ENCODE data around the gene RWDD3.

DNA sequence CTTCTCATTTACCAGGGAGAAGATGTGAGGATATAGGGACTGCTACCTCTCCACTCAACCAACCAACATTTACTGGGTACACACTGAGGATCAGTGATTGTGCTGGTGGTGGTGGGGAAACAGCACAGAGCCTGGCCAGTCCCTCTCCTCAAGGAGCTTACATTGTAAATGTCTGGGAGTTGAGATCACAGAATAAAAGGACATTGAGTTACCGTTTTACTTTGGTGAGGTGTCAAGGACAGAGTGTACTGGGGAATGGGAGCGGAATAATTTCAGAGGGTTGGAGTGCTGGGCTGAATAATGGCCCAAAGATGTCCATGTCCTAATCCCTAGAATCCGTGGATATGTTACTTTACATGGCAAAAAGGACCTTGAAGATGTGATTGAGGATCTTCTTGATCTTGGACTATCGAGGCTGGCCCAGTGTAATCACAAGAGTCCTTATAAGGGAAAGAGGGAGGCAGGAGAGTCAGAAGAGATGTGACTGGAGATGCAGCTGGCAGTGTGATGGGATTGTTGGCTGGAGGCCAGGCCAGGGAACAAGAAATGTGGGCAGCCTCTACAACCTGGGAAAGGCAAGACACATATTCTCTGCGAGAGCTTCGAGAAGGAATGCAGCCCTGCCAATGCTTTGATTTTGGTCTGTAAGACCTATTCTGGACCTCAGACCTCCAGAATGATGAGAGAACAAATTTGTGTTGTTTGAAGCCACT, 26.6 kb upstream of the RWDD3 start:
- TF ChIP-seq, protein P1, sequence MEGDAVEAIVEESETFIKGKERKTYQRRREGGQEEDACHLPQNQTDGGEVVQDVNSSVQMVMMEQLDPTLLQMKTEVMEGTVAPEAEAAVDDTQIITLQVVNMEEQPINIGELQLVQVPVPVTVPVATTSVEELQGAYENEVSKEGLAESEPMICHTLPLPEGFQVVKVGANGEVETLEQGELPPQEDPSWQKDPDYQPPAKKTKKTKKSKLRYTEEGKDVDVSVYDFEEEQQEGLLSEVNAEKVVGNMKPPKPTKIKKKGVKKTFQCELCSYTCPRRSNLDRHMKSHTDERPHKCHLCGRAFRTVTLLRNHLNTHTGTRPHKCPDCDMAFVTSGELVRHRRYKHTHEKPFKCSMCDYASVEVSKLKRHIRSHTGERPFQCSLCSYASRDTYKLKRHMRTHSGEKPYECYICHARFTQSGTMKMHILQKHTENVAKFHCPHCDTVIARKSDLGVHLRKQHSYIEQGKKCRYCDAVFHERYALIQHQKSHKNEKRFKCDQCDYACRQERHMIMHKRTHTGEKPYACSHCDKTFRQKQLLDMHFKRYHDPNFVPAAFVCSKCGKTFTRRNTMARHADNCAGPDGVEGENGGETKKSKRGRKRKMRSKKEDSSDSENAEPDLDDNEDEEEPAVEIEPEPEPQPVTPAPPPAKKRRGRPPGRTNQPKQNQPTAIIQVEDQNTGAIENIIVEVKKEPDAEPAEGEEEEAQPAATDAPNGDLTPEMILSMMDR (IDR thresholded peaks at IDR 0.05; ENCODE audit: low read depth, low read length): no peak
- no peak for TF ChIP-seq EZH2phosphoT487 (IDR thresholded peaks at IDR 0.05; ENCODE audit: low read depth)

Data from OCI-LY3 (cell line).